Measurements from ENCODE around the gene EPHX1.
"Not testable (repeated sequence)": the region's sequence is repeated elsewhere in the genome, so short reads cannot be mapped to it uniquely, and the experiment has no call there.

The EPHX1 gene

DNA sequence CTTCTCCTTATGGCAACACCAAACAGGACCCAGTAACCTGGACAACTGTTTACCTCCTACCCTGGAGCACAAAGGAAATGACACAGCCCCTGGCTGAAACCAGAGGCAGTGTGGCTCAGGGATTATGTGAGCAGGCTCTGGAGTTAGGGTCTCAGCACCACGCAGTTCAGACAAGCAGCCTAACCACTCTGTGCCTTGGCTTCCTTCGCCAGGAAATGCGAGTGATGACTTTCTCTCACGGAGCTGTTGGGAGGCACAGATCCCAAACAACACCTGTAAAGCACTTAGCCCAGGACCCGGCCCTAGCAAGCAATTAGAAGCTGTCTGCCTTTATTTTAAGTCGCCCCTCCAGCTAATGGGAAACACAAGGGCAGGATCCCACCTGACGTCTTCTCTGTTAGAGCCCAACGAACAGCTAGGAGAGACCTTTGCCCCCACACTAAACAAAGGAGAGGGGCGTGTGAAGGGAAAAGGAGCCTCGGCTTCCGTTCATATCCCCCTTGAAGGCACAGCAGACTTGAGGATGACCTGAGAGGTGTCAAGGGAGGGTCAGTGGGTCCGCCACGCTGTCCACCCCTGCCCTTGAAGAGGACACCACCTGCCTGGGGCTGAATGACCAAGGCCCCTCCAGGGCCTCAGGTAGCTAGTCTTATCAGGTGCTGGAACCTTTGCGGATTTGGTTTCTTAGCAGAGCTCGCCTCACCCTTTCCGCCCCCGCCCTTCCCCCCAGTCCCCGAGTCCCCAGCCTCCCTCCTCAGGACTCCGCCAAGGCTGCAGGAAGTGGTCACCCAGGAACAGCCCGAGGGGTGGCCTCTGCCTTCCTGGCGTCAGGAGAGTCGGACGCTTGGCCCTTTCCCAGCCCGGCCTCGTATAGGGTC lies 71.4 kb downstream of the EPHX1 start:
- DNase-seq (ENCODE audit: low read depth in 2 of 2), result no peak

DNA sequence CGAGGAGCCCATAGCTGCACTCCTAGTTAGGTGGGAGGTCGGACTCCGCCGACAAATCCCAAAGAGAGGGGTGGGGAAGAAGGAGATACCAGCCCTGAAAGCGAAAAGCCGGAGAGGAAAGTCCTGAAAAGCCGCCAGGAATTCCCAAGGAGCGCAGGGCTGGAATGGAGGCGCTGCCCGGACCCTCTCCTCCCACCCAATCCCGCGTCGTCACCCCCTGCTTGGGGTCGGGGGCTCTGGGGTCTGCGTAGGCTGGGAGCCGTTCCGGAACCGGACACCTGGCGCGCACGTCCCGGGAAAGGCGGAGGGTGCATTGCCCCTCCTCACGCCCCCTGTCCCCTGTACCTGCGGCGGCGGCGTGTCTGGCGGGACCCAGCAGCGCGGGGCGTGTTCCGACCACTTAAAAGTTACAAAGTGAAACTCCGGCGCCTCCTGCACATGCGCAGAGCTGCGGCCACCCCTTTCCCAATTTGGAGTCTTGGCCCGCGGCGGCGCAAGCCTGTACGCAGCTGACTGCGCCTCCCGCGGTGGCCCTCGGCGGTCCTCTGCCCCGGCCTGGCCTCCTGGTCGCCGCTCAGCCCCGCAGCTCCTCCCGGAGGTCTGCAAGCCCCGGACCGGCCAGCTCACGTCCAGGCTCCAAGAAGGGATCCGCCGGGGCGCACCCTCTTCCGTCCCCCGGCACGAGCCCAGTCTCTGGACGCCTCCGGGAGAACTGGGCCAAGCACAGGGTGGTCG lies 72.2 kb downstream of the EPHX1 start, which contains the start of gene TMEM63A:
TMEM63A (minus strand) TSS at position 422 of the 735 bp plus-strand sequence. CDS start 4,800 bp downstream, outside the sequence.
- DNase-seq (ENCODE audit: low read depth in 2 of 2), result peak; percentile 65 to 81

DNA sequence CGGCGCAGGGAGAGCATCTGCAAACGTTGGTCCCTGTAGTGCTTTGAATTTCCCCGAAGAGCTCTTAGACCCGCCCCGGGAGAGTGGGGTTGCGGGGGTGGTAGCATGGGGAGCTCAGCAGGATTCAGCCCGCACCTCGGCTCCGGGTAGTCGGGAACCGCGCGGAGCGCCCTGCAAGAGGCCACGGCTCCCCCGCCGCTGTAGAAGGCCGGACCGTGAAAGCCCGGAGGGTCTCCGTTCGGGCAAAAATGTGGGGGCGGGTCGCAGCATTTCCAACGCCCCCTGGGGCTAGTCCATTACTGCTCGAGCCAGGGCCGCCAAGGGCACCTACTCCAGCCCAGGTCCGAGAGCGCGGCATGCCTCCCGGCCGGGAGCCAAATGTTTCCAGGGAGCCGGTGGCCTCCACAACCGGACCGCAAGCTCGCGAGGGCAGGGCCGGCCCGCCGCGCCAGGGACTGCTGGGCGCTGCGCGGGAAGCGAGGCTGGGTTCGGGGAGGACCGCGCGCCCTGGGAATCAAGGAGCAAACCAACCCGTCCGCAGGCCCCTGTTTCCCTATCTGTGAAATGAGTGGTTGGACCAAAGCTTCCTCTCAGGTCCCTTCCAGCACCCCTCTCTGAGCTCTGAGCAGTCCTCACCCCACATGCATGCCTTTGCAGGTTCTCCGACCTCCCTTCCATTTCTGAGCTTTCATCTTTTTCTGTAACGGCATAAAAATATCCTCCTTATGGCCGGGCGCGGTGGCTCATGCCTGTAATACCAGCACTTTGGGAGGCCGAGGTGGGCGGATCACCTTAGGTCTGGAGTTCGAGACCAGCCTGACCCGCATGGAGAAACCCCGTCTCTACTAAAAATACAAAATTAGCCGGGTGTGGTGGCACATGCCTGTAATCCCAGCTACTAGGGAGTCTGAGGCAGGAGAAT lies 73.0 kb downstream of the EPHX1 start:
- no peak for DNase-seq (ENCODE audit: low read depth in 2 of 2)

DNA sequence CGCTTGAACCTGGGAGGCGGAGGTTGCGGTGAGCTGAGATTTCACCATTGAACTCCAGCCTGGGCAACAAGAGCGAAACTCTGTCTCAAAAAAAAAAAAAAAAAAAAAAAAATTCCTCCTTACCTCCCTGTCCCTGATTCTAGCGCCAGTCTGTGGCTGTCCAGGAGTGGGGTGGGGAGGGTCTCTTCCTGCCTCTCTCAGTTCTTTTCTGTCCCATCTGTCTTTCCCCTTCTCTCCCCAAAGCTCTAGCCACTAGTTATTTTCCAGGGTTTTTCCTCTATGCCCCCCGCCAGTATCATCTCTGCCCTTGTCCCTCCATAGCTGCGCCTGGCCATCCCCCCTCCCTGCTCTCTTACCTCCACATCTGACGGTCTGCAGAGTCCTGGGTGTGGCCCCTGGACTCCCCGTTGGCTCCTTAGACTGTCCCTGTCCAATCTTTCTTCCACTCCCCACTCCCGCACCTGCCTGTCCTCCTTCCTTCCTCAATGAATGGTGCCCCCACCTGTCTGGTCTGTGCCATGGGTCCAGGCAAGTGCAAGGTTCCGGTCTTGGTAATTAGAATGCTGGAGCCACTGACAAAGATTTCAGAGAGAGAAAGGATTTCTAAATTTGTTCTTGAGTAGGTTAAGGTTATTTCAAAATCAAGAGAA lies 73.8 kb downstream of the EPHX1 start:
- no peak for DNase-seq (ENCODE audit: low read depth in 2 of 2)

DNA sequence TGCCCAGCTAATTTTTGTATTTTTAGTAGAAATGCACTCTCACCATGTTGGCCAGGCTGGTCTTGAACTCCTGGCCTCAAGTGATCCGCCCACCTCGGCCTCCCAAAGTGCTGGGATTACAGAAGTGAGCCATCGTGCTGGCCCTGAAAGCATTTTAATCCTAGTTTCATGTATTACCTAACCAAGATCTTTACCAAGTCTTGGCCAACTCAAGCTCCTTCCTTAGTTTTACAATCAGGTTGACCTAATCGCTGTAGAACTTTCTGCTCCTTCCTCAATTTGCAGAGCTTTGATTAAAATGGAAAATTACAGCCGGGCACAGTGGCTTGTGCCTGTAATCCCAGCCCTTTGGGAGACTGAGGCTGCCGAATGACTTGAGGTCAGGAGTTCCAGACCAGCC lies 75.4 kb downstream of the EPHX1 start:
- DNase-seq (ENCODE audit: low read depth in 2 of 2), result no peak

DNA sequence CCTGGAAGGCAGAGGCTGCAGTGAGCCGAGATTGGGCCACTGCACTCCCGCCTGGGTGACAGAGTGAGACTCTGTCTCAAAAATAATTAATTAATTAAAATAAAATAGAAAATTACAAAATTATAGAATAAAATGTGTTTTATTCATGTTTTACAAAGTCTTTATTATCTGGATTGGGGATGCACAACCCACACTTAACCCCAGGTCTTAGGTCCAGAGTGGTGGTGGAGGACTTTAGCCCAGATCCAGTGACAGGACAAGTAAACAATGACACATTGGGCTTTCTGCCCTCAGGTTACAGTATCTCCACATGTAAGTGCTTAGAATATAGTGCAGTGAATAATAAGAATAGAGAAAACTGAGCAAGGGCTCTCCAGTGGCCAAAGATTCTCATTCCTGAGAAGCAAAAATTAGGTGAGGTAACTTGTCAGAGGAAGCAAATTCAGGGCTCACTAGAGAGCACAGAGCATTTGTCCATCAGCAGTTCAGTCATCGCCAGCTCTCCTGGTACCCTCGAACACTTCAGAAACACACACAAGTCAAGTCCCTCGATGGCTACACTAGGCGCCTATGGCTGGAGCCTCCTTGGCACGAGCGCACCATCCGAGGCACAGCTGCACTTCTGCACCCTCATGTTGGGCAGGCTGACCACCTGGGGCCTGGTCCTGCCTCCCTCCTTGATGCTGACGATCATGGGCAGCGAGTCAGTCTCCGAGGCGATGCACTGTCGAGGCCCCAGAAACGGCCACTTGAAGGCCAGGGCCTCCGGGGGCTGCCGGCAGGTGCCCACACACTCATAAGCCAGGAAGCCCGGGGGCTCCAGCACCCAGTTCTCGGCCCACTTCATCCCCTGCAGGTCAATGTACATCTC lies 76.5 kb downstream of the EPHX1 start:
- DNase-seq (ENCODE audit: low read depth in 2 of 2), result no peak

DNA sequence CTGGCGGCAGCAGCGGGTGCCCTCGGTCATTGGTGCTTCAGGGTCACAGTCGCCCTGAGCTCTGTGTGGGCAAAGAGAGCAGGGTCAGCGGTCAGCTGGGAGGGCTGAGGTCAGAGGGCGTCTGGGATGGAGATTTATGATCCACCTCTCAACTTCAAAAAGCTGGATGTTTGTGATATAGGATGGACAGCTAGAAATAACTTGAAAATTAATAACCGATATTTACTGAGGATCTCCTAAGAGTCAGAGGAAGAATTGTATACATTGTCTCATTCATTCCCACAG lies 77.0 kb downstream of the EPHX1 start:
- no peak for DNase-seq (ENCODE audit: low read depth in 2 of 2)

DNA sequence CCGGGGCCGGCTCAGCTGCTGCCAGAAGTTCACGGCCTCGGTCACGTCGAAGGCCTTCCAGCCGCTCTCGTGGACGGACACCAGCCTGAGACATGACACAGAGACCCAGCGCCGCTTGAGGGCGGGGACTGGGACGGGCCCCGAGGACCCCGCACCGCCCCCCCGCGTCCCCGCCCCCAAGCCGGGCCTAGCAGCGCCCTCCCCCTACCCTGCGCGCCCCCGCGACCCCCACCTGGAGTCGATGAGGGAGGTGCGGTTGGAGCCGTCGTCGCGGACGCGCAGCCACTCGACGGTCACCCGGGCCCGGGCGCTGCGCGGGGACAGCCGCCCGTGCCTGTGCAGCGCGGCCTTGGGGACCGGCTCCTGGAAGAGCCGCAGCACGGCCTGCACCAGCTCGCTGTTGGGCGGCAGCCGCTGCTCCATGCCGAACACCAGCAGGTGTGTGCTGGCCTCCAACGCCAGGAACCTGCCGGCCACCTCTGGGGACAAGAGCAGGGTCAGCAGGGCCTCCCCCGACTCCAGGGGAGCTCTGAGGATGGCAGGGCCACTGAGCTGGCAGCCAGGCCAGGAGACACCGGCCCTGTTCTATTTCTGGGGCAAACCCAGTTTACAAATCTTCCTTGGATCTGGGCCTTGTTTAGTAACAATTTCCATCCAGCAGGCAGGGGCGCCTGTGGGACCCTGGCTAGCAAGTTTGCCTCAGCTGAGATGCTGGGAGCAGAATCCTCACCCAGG lies 77.8 kb downstream of the EPHX1 start:
- DNase-seq (ENCODE audit: low read depth in 2 of 2), result not testable (repeated sequence)

DNA sequence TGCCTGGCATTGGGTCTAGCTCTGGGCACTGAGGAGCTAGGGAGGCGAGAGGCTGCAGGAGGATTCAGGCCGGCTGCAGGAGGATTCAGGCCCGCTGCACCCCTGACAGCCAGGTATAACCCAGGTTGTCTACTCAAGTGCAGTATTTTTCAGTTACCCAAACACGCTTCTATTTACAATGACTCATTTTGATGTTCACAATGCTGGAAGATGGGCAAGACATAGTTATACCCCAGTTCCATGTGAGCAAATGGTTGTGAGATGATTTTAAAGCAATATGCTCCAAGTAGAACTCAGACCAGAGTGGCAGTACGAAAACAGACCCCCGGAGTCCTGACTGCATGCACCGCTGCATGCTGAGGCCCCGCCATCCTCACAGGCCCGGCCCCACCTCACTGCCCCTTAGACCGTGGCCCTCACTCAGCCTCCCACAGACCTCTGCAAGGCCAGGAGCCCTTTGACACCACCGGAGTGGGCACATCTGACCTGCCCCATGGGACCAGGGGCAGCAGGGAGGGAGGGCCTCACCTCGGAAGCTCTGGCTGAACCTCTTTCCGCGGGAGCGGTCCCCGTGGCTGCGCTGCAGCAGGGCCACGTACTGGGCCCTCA lies 78.5 kb downstream of the EPHX1 start:
- DNase-seq (ENCODE audit: low read depth in 2 of 2), result no peak

DNA sequence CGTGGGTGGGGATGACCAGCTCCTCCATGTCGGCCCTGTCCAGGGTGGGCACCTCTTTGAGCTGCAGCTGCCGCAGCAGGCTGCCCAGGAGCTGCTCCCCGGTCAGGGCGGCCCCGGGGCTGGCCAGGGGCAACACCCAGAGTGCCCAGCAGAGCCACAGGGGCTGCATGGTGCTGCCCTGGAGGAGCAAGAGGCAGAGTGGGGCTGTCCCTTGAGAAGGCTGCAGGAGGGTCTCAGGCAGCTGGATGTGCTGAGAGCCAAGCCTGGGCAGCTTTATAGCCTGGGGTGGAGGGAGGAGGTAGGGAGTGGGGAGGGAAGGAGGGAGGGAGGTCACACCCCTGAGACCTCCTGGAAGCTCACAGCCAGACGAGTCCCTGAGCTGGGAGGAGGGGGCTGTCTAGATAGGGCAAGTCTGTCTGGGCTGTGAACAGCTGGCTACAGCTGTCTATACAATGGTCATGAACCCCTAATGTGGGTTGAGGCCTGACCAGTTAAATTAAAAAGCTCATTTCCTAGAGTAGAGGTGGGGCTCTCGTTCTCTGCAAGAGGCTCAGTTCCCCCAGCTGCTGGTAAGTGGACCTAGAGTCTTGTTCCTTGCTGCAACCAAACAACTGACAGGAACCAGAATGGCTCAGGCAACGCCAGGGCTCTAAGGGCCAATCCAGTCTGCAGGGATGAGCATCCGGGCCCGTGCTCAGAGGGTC lies 79.1 kb downstream of the EPHX1 start, which contains the start of gene LEFTY1:
LEFTY1 (minus strand) TSS at position 249 of the 704 bp plus-strand sequence; CDS start at position 169, 80 bp downstream.
- DNase-seq (ENCODE audit: low read depth in 2 of 2), result no peak

DNA sequence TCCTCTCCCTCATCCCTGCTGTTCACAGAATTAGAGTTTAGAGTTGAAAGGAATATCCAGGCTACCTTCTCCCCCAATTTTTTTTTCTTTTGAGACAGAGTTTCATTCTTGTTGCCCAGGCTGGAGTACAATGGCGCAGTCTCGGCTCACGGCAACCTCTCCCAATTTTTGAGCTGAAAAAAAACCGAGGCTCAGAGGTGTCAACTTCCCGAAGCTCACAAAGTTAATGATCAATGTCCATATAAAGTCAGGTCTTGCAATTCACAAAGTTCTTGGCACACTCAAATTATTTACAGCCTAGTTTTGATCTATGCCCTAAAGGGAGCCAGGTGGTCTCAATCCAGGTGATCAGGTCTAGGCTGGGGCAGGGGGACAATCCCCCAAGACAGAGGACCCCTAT lies 79.8 kb downstream of the EPHX1 start:
- no peak for DNase-seq (ENCODE audit: low read depth in 2 of 2)

DNA sequence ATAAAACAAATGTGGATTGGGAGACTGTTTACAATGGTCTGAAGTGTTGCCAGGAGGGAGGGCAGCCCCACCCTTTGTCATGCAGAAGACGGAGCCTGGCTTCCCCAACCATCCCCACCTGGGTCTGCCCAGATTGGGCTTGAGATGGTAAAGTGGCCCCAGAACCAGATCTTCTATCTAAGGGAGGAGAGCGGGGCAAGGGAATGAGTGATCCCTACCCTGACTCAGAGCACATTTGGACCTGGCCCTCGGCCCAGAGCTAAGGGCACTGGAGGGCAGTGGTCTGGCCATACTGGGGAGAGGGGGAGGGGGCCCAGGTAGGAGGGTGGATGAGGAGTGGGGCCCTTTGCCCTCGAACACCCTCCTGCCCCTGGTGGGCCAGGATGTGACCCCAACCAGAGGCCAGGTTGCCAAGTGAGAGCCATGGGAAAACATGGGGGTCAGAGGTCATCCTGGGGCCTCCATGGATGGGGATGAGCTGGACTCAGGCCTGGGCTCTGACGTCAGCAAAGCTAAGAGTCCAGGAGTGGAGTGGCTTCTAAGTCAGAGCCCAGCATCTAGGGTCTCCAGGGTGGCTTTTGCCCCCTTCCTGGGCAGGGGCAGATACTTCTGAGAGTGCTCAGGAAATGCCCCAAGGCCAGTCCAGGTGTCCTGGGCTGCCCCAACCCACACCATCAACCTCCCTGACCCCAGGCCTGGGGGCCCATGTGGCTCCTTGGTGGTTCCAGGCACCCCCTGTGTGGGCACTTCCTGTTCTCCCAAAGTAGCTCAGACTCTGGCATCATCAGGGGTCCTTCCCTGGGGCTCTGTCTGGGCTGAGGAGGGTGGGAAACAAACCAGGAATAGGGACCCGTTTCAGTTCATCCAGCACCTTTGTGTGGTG lies 80.7 kb downstream of the EPHX1 start:
- DNase-seq (ENCODE audit: low read depth in 2 of 2), result no peak

DNA sequence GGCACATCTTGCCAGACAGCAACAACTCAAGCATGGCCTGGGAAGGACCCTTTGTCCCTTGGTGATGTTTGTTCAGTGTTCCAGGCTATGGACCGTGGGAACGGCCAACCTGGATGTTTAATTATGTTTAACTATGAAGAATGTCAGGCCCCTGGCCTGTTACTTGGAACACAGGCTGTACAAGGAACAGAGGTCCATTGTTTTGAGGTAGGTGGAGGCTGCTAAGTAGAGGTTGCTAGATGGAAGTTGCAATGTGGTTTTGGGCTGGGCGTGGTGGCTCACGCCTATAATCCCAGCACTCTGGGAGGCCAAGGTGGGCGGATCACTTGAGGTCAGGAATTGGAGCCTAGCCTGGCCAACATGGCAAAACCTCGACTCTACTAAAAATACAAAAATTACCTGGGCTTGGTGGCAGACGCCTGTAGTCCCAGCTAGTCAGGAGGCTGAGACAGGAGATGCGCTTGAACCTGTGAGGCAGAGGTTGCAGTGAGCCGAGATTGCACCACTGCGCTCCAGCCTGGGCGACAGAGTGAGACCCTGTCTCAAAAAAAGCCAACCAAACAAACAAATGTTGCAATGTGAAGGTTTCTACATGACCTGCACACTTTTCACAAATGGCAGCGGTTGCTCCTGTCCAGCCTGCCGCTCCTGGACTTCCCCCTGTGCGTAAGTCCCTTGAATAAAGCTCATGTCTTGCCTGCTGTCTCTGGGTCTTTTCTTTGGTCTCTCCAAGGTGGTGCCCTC lies 81.5 kb downstream of the EPHX1 start:
- no peak for DNase-seq (ENCODE audit: low read depth in 2 of 2)

DNA sequence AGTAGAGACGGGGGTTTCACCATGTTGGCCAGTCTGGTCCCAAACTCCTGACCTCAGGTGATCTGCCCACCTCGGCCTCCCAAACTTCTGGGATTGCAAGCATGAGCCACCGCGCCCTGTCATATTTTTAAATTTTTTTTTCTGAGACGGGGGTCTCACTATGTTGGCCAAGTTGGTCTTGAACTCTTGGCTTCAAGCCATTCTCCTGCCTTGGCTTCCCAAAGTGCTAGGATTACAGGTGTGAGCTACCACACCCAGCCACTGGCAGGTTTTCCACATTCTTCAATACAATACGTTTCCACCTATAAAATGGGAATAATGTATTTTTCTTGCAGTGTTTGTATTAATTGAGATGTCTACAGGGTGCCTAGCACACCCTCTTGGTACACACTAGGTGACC lies 82.4 kb downstream of the EPHX1 start:
- no peak for DNase-seq (ENCODE audit: low read depth in 2 of 2)
